ENCODE data around the gene LRRFIP2.
"Not testable (repeated sequence)": the region's sequence is repeated elsewhere in the genome, so short reads cannot be mapped to it uniquely, and the experiment has no call there.

DNA sequence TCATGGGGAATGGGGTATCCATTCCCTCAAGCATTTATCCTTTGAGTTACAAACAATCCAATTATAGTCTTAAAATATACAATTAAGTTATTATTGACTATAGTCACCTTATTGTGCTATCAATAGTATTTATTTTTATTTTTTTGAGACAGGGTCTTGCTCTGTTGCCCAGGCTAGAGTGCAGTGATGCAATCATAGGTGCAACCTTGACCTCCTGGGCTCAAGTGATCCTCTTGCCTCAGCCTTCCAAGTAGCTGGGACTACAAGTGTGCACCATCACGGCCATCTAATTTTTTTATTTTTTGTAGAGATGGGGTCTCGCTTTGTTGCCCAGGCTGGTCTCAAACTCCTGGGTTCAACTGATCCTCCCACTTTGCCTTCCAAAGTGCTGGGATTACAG lies 48.2 kb upstream of the LRRFIP2 start:
- not testable (repeated sequence) for TF ChIP-seq EP300, POLR2A (IDR thresholded peaks at IDR 0.05)
- TF ChIP-seq, protein P1, sequence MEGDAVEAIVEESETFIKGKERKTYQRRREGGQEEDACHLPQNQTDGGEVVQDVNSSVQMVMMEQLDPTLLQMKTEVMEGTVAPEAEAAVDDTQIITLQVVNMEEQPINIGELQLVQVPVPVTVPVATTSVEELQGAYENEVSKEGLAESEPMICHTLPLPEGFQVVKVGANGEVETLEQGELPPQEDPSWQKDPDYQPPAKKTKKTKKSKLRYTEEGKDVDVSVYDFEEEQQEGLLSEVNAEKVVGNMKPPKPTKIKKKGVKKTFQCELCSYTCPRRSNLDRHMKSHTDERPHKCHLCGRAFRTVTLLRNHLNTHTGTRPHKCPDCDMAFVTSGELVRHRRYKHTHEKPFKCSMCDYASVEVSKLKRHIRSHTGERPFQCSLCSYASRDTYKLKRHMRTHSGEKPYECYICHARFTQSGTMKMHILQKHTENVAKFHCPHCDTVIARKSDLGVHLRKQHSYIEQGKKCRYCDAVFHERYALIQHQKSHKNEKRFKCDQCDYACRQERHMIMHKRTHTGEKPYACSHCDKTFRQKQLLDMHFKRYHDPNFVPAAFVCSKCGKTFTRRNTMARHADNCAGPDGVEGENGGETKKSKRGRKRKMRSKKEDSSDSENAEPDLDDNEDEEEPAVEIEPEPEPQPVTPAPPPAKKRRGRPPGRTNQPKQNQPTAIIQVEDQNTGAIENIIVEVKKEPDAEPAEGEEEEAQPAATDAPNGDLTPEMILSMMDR (IDR thresholded peaks at IDR 0.05) = not testable (repeated sequence)

All from ovary (tissue), 3 donors.